Measurements from ENCODE around the gene CFDP1.

DNA sequence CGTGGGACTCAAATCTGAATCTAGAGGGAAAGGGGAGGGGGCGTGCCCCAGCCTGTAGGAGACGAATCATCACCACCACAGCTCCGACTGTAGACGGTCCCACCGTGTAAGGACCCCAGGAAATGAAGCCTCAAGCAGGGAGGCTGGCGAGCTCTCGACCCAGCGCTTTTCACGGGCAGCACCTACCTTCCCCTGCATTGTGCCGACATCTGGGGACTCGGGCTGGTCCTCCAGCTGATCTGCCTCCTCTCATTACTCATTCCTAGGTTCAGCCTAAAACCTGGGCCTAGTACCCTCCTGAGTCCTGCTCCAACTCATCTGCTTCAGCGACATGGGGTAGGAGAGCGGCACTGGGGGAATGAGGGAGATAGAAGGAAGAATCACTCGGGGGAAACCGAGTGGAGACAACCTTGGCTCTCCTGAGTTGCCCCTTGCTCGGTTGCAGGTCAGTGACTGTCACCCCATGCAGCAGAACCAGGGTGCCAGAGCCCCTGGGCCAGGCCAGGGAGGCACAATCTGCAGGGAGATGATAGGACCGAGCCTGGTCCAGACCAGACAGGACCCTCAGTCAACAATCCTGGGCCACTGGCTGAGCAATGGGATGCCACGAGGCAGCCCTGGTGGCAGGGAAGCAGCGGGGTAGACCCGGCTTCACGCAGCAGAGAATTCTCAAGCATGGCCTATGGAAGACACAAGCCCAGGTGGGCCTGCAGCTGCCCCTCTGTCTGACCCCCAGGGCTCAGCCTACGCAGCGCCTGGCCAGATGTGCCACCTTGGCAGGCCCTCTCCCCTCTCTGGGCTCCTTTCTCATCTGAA is 181.0 kb downstream of the CFDP1 start:
- TF ChIP-seq, protein P1, sequence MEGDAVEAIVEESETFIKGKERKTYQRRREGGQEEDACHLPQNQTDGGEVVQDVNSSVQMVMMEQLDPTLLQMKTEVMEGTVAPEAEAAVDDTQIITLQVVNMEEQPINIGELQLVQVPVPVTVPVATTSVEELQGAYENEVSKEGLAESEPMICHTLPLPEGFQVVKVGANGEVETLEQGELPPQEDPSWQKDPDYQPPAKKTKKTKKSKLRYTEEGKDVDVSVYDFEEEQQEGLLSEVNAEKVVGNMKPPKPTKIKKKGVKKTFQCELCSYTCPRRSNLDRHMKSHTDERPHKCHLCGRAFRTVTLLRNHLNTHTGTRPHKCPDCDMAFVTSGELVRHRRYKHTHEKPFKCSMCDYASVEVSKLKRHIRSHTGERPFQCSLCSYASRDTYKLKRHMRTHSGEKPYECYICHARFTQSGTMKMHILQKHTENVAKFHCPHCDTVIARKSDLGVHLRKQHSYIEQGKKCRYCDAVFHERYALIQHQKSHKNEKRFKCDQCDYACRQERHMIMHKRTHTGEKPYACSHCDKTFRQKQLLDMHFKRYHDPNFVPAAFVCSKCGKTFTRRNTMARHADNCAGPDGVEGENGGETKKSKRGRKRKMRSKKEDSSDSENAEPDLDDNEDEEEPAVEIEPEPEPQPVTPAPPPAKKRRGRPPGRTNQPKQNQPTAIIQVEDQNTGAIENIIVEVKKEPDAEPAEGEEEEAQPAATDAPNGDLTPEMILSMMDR (conservative IDR thresholded peaks at IDR 0.05; ENCODE audit: low read depth, low read length): no peak
- no peak for TF ChIP-seq EZH2 (IDR thresholded peaks at IDR 0.05; ENCODE audit: borderline replicate concordance, low read depth, low read length, poor library complexity, severe bottlenecking)
